Measurements from ENCODE around the gene C2orf74.
"Not testable (repeated sequence)": the region's sequence is repeated elsewhere in the genome, so short reads cannot be mapped to it uniquely, and the experiment has no call there.

The C2orf74 gene

GRCh38 chr2:61161888-61162287 lies at the start of gene C2orf74:
Gene C2orf74, plus strand, starts transcription at chr2:61162188. Its CDS starts 327 bp downstream, at chr2:61162515.
- TF ChIP-seq, protein P1, sequence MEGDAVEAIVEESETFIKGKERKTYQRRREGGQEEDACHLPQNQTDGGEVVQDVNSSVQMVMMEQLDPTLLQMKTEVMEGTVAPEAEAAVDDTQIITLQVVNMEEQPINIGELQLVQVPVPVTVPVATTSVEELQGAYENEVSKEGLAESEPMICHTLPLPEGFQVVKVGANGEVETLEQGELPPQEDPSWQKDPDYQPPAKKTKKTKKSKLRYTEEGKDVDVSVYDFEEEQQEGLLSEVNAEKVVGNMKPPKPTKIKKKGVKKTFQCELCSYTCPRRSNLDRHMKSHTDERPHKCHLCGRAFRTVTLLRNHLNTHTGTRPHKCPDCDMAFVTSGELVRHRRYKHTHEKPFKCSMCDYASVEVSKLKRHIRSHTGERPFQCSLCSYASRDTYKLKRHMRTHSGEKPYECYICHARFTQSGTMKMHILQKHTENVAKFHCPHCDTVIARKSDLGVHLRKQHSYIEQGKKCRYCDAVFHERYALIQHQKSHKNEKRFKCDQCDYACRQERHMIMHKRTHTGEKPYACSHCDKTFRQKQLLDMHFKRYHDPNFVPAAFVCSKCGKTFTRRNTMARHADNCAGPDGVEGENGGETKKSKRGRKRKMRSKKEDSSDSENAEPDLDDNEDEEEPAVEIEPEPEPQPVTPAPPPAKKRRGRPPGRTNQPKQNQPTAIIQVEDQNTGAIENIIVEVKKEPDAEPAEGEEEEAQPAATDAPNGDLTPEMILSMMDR (IDR thresholded peaks at IDR 0.05; ENCODE audit: control extremely low read depth, extremely low read depth, low read depth, missing control alignments) = no peak
- ChIA-PET POLR2A (interaction anchor here (1.4 kb wide), 1 partner anchor 15 kb away, joined by 6 read pairs; no protein-coding TSS in a partner anchor), CTCF (interaction anchor here (1.1 to 1.6 kb wide), 2 partner anchors 16 to 17 kb away, joined by 3 read pairs; no protein-coding TSS in a partner anchor)
- no peak for DNase-seq (ENCODE audit: extremely low spot score)

GRCh38 chr2:61114147-61114546 lies 47.8 kb upstream of the C2orf74 start:
- ChIA-PET POLR2A (no interaction called here), CTCF (no interaction called here)
- no peak for DNase-seq (ENCODE audit: extremely low spot score)
- TF ChIP-seq, protein P1 (IDR thresholded peaks at IDR 0.05; ENCODE audit: control extremely low read depth, extremely low read depth, low read depth, missing control alignments) = no peak

DNA sequence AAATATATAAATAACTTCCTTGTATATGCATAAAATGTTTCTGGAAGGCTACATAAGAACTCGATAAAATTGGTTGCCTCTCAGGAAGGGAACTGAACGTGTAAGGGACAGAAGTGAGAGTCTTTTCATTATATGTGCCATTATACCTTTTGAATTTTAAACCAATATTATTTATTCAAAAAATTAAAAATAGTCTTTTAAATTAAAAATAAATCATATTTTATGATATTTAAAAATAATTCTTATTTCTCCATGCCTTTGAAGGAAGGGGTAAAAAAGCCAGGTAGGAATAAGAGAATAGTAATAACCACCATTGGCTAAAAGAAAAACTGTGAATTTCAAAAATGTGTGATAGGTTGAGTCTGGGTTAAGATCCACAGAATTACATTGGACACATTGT lies 45.7 kb upstream of the C2orf74 start:
- CTCF ChIA-PET = no interaction called here

DNA sequence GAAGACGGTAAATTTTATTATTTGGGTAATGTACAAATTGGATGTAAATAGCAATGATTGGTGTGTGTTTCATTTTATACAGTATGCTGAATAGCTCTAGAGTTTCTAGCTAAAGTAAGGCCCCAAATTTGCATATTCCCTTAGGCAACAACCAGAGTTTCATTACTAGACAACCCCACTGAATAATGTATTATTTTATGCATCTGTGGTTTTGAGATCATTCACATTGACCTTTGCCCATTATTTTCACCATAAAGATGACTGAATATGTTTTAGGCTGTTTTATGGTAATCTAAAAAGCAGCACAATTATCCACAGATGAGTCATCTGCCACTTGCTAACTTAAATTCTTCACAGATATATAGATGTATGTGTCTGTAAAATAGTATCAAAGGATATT lies 44.5 kb upstream of the C2orf74 start:
- ChIA-PET CTCF (no interaction called here), POLR2A (interaction anchor here (0.5 kb wide), 1 partner anchor 20 kb away, joined by 3 read pairs; no protein-coding TSS in a partner anchor)
- TF ChIP-seq, protein P1 (IDR thresholded peaks at IDR 0.05; ENCODE audit: control extremely low read depth, extremely low read depth, low read depth, missing control alignments) = no peak
- no peak for DNase-seq (ENCODE audit: extremely low spot score)

More for the DNA sequence above, 45.7 kb upstream of the C2orf74 start:
- POLR2A ChIA-PET = no interaction called here
- TF ChIP-seq, protein P1 (IDR thresholded peaks at IDR 0.05; ENCODE audit: control extremely low read depth, extremely low read depth, low read depth, missing control alignments) = no peak
- no peak for DNase-seq (ENCODE audit: extremely low spot score)

GRCh38 chr2:61125123-61125710 lies 36.8 kb upstream of the C2orf74 start:
- POLR2A ChIA-PET = no interaction called here
- TF ChIP-seq, protein P1 (IDR thresholded peaks at IDR 0.05; ENCODE audit: control extremely low read depth, extremely low read depth, low read depth, missing control alignments) = no peak
- no peak for DNase-seq (ENCODE audit: extremely low spot score)
- CTCF ChIA-PET = interaction anchor here (0.9 to 1.0 kb wide), 3 partner anchors 9 to 663 kb away, joined by 3 to 6 read pairs (median 3); no protein-coding TSS in a partner anchor

- CTCF ChIA-PET = interaction anchor here (0.9 to 1.0 kb wide), 2 partner anchors 9 to 13 kb away, joined by 3 to 6 read pairs; no protein-coding TSS in a partner anchor
- POLR2A ChIA-PET = no interaction called here
- TF ChIP-seq, protein P1 (IDR thresholded peaks at IDR 0.05; ENCODE audit: control extremely low read depth, extremely low read depth, low read depth, missing control alignments) = no peak
- DNase-seq (ENCODE audit: extremely low spot score) = no peak
Observed at GRCh38 chr2:61125798-61126197, 36.2 kb upstream of the C2orf74 start.

DNA sequence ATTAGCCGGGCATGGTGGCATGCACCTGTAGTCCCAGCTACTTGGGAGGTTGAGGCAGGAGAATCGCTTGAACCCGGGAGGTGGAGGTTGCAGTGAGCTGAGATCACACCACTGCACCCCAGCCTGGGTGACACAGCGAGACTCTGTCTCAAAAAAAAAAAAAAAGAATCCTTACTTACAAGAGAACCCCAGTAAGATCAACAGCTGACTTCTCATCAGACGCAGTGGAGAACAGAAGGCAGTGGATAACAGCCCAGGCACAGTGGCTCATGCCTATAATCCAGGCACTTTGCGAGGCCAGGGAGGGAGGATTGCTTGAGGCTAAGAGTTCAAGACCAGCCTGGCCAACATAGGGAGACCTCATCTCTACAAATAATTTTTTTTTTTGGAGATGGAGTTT lies 33.9 kb upstream of the C2orf74 start:
- CTCF ChIA-PET = interaction anchor here (1.1 to 1.4 kb wide), 3 partner anchors 10 to 25 kb away, joined by 3 read pairs; no protein-coding TSS in a partner anchor
- POLR2A ChIA-PET = interaction anchor here (0.5 kb wide), 1 partner anchor 13 kb away, joined by 3 read pairs; no protein-coding TSS in a partner anchor
- not testable (repeated sequence) for DNase-seq (ENCODE audit: extremely low spot score)

Data from GM10248 (cell line).